Adrenal gland (tissue), 12 donors: Measurements from ENCODE around the gene RNF207. TPM values are rescaled to one million over a fixed set of nuclear protein-coding genes. Genes with fewer than 3 reads are reported as not detected.

Experiments
- DNase-seq, 7 donors: peaks; one replicate each; pipeline ENCODE4 v3.0.0-alpha.2; 2019 to 2020
- H3K27ac ChIP-seq, 5 donors: fragments of 200-600 bp; sonication (generic) in 4 of 5; 1 replicate in 3 of 5; 2 replicates in 2 of 5; pipeline versions ENCODE4 v1.5.1 to v1.8.0; 2016 to 2020; ENCODE audit warnings: mild to moderate bottlenecking in 1 of 5
- H3K27me3 ChIP-seq: fragments of 200-600 bp; 2 replicates; pipeline ENCODE4 v1.8.0; 2021
- H3K36me3 ChIP-seq, 2 donors: fragments of 200-600 bp; replicated peaks in 1 of 2; 1 replicate in 1 of 2; 2 replicates in 1 of 2; pipeline versions ENCODE4 v1.5.1 to v1.8.0; 2018 to 2022
- H3K4me1 ChIP-seq, 2 donors: fragments of 200-600 bp; replicated peaks in 1 of 2; 1 replicate in 1 of 2; 2 replicates in 1 of 2; pipeline versions ENCODE4 v1.5.1 to v1.8.0; 2018 to 2021
- H3K4me3 ChIP-seq, 4 donors: fragments of 200-600 bp; sonication (generic) in 3 of 4; one replicate each; pipeline ENCODE4 v1.5.1; 2016 to 2018
- H3K9me3 ChIP-seq, 3 donors: fragments of 200-600 bp; sonication (generic) in 1 of 3; replicated peaks in 1 of 3; 1 replicate in 2 of 3; 2 replicates in 1 of 3; pipeline versions ENCODE4 v1.5.1 to v1.8.0; 2016 to 2021
- POLR2A ChIP-seq, 2 donors: fragments of 450-650 bp; IDR thresholded peaks; one replicate each; pipeline ENCODE4 v1.6.1; 2017; ENCODE audit warnings: antibody characterized with exemption in 2 of 2, mild to moderate bottlenecking in 2 of 2, moderate library complexity in 1 of 2
- WGBS, 4 donors: extraction: QIAGEN DNeasy Blood & Tissue Kit in 2 of 4; methylation state at CpG; one replicate each; pipeline versions ENCODE4 v1.1.5 to v1.1.7; 2013 to 2017; 5-methylcytosine and 5-hydroxymethylcytosine counted together
- intact Hi-C, 2 donors: fragments of 100-400 bp; cut with DNase I; formaldehyde crosslinking; loops; one replicate each; pipeline versions ENCODE4 v1.14.1 to v1.15.0; 2022 to 2023
- polyA plus RNA-seq, 3 donors: library from polyadenylated mRNA; stranded (reverse); fragments of 200-250 nt in 2 of 3; fragments of 350-450 nt in 1 of 3; fragmentation: Illumina TruSeq in 1 of 3; extraction: RNeasy Lipid Tissue Mini Kit (QIAGEN cat#74804) in 1 of 3; gene quantifications; one replicate each; pipeline ENCODE4 v1.2.3, GENCODE V29; 2013 to 2014
- total RNA-seq, 9 donors: library from RNA; depleted of rRNA in 4 of 9; stranded (reverse); fragments of >200 nt in 4 of 9; fragments of 120-200 nt in 1 of 9; fragmentation: NEBNext Ultra II Directional in 1 of 9; extraction: Animal tissue kit (Norgen Biotek cat#: 25700) in 1 of 9; gene quantifications; one replicate each; pipeline versions ENCODE4 v1.1.0 to v1.2.4, GENCODE V29; 2013 to 2023
- TF ChIP-seq, protein P1 (sequence below), 6 experiments: fragments of 450-650 bp in 4 of 6; fragments of 200-600 bp in 2 of 6; sonication (generic) in 1 of 6; IDR thresholded peaks; 1 replicate in 5 of 6; 2 replicates in 1 of 6; pipeline versions ENCODE4 v1.5.1 to v1.8.0; 2016 to 2021; ENCODE audit warnings: antibody characterized with exemption in 6 of 6, mild to moderate bottlenecking in 2 of 6, moderate library complexity in 1 of 6
- donor health status: healthy with polysubstance abuse.
- donor health status: Bipolar disorder and iron deficiency.
- donor health status: DM: yes; HTN: yes; CAD: no.
- donor health status: DM: no; HTN: no; CAD: no.
- donor health status: DM: no; HTN: no; CAD: no.
- donor health status: DM: yes; HTN: yes; CAD: no.

RNF207 gene
- total and polyA plus RNA-seq, 12 donors: 2.2 to 47.4 (median 11.3) TPM

DNA sequence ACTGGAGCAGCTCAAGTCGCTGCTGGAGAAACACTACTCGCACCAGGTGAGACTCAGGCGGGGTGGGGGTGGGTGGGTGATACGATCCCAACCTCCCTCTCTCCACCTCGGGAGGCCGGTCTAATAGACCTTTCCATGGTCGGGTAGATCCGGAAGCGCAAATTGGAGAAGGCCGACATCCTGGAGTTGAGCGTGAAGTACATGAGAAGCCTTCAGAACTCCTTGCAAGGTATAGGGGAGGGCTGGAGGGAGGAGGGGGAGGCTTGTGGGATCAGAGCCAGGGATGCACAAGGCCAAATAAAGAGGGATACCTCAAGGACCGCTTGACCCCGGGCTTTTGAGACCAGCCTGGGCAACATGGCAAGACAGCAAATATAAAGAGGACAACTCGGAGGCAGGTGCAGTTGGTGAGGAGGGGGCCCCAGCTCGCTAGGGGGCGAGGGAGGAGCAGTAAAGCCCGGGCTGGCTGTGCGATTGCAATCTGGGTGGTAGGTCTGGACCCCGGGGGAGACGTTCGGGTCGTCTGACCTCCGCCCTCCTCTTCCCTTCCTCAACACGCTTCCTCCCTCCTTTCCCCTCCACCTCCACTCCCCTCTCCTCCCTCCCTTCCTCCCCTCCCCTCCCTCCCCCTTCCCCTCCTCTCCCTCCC is 38.6 kb downstream of the RNF207 start:
- Histone ChIP-seq H3K4me1 (peaks cover 5 to 30% of the 10 kb centered on the region in 2 donors), H3K9me3 (no peaks in the 10 kb centered on the region), H3K27me3 (peaks cover 54% of the 10 kb centered on the region), H3K27ac (no peak overlapping the region), H3K36me3 (no peaks in the 10 kb centered on the region), H3K4me3 (no peak overlapping the region)
- no peak for TF ChIP-seq POLR2A (IDR thresholded peaks at IDR 0.05)
- TF ChIP-seq, protein P1, sequence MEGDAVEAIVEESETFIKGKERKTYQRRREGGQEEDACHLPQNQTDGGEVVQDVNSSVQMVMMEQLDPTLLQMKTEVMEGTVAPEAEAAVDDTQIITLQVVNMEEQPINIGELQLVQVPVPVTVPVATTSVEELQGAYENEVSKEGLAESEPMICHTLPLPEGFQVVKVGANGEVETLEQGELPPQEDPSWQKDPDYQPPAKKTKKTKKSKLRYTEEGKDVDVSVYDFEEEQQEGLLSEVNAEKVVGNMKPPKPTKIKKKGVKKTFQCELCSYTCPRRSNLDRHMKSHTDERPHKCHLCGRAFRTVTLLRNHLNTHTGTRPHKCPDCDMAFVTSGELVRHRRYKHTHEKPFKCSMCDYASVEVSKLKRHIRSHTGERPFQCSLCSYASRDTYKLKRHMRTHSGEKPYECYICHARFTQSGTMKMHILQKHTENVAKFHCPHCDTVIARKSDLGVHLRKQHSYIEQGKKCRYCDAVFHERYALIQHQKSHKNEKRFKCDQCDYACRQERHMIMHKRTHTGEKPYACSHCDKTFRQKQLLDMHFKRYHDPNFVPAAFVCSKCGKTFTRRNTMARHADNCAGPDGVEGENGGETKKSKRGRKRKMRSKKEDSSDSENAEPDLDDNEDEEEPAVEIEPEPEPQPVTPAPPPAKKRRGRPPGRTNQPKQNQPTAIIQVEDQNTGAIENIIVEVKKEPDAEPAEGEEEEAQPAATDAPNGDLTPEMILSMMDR (IDR thresholded peaks at IDR 0.05): no peak
- intact Hi-C loops: loop anchor here (5.0 kb wide), 6 partner anchors 37 to 192 kb away; partner anchors contain the start of gene RNF207 (in 2 of the 2)
- DNase-seq: no peak
- WGBS, 4 donors: 1 to 8% (median 5%) methylated on average over 21 to 24 of the region's 24 CpGs

DNA sequence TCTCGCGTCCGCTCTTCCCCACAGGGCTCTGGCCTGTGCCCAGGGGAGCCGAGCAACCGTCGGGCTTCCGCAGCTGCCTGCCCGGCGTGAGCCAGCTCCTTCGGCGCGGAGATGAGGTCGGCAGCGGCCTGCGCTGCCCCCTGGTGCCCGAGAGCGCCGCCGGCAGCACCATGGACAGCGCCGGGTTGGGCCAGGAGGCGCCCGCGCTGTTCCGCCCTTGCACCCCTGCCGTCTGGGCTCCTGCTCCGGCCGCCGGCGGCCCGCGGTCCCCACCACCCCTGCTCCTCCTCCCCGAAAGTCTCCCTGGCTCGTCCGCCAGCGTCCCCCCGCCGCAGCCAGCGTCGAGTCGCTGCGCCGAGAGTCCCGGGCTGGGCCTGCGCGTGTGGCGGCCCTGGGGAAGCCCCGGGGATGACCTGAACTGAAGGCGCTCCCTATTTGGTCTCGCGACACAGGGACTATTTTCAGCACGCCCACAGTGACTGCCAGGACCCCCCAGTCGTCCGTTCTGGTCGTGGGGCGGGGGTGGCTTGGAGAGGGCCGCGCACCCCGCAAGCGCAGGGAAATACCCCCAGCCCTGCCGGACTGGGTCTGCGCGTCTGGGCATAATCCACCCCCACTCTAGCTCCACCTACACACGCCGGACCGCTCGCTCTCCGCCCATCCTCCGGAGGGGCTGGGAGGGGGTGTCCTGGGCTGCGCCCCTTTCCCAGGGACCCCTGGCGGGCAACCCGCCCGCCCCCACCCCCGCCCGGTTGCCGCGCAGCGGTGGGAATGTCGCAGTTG is 39.4 kb downstream of the RNF207 start:
- peaks cover 56% of the 10 kb centered on the region for H3K27me3 ChIP-seq
- 0 to 3% (median 2%) methylated on average over 6 to 79 of the region's 79 CpGs for WGBS, 4 donors

DNA sequence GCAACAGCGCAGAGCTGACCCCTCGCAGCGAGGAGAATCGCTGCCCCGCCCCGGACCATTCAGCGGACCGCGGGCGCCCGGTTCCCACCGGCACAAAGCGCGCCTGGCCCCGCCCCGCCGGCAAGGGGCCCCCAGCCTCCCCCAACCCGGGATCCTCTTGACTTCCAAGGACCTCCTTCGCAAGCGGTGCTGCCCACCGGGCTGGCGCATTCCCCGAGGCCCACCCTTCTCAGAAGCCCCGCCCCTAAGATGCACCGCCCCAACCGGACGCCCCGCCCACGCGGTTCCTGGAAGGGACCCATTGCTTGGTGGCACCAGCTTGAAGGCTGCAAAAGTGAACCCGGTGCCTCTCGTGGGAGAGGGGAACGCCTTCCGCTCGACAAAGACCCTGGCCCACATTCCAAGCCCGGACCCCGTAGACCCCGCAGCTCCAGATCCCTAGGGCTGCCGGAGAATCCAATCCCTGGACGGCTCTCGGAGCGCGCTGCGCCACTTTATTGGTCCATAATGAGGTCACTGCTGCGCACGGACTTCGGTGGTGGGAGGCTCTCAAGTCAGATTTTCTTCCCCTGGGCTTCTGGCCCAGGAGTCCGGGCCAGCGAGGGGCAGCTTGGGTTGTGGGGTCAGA is 40.1 kb downstream of the RNF207 start:
- Histone ChIP-seq H3K27me3 (peaks cover 51% of the 10 kb centered on the region), H3K9me3 (no peaks in the 10 kb centered on the region), H3K4me1 (peaks cover 5 to 30% of the 10 kb centered on the region in 2 donors), H3K27ac (no peak overlapping the region), H3K4me3 (no peak overlapping the region), H3K36me3 (no peaks in the 10 kb centered on the region)
- no peak for DNase-seq
- no peak for TF ChIP-seq POLR2A (IDR thresholded peaks at IDR 0.05)
- TF ChIP-seq, protein P1 (IDR thresholded peaks at IDR 0.05): no peak
- intact Hi-C loops: loop anchor here (2.0 to 5.0 kb wide), 5 partner anchors 36 to 166 kb away; no protein-coding TSS in a partner anchor
- WGBS, 4 donors: 2 to 8% (median 4%) methylated on average over 10 to 49 of the region's 49 CpGs

More for the DNA sequence above, 39.4 kb downstream of the RNF207 start:
- DNase-seq: peak; percentile 78 to 87 (median 83)
- TF ChIP-seq, protein P1 (IDR thresholded peaks at IDR 0.05): peak; percentile 62 to 97 (median 72)
- TF ChIP-seq POLR2A (IDR thresholded peaks at IDR 0.05): no peak
- intact Hi-C loops: loop anchor here (5.0 kb wide), 3 partner anchors 37 to 167 kb away; no protein-coding TSS in a partner anchor
- H3K4me3 ChIP-seq: no peak overlapping the region
- no peaks in the 10 kb centered on the region for H3K9me3 ChIP-seq
- H3K36me3 ChIP-seq: no peaks in the 10 kb centered on the region
- peaks cover 5 to 30% of the 10 kb centered on the region in 2 donors for H3K4me1 ChIP-seq
- no peak overlapping the region for H3K27ac ChIP-seq
